Keratinocyte (primary cell): ENCODE results near the gene RBM19. TPM values are rescaled to one million over a fixed set of nuclear protein-coding genes. Genes with fewer than 3 reads are reported as not detected.

Experiments
- DNase-seq: peaks from one replicate; pipeline ENCODE4 v3.0.0-alpha.2; 2011; ENCODE audit warnings: low read depth, missing footprints, low spot score
- FAIRE-seq: peaks from 2 replicates; lab custom pipeline; 2011; peaks lifted over from hg19 to GRCh38; lab: Jason Lieb, UNC
- H2AFZ ChIP-seq: 2 replicates; pipeline ENCODE4 v1.6.0; 2012; ENCODE audit warnings: low read length, control low read depth, inconsistent platforms; ENCODE audit not compliant: control insufficient read depth
- H3K27ac ChIP-seq: 2 replicates; pipeline ENCODE4 v1.5.1; 2011; ENCODE audit warnings: low read length; ENCODE audit not compliant: control insufficient read depth, insufficient read depth
- H3K27me3 ChIP-seq: 3 replicates; pipeline ENCODE4 v1.6.0; 2011; ENCODE audit warnings: low read length; ENCODE audit not compliant: control insufficient read depth, insufficient read depth; ENCODE audit errors: extremely low read depth
- H3K36me3 ChIP-seq, 2 experiments: 2 replicates in 1 of 2; 3 replicates in 1 of 2; pipeline ENCODE4 v1.5.1; 2011; ENCODE audit warnings: low read length in 2 of 2, mild to moderate bottlenecking in 1 of 2; ENCODE audit not compliant: control insufficient read depth in 2 of 2, insufficient read depth in 2 of 2; ENCODE audit errors: extremely low read depth in 1 of 2
- H3K4me1 ChIP-seq: 3 replicates; pipeline ENCODE4 v1.5.1; 2011; ENCODE audit warnings: low read length; ENCODE audit not compliant: control insufficient read depth, insufficient read depth; ENCODE audit errors: extremely low read depth
- H3K4me2 ChIP-seq: 3 replicates; pipeline ENCODE4 v1.6.0; 2011; ENCODE audit warnings: low read depth, low read length; ENCODE audit not compliant: control insufficient read depth, insufficient read depth; ENCODE audit errors: extremely low read depth
- H3K4me3 ChIP-seq, 3 experiments: fragments of 200-600 bp in 1 of 3; sonication (generic) in 1 of 3; 2 replicates in 2 of 3; 3 replicates in 1 of 3; pipeline ENCODE4 v1.5.1; 2011 to 2016; ENCODE audit warnings: low read length in 3 of 3, mild to moderate bottlenecking in 3 of 3, control low read depth in 2 of 3, inconsistent platforms in 1 of 3, low read depth in 1 of 3, mixed read lengths in 1 of 3, mixed run types in 1 of 3, moderate library complexity in 1 of 3; ENCODE audit not compliant: control insufficient read depth in 2 of 3, insufficient read depth in 2 of 3; ENCODE audit errors: extremely low read depth in 1 of 3
- H3K79me2 ChIP-seq: 2 replicates; pipeline ENCODE4 v1.6.0; 2012; ENCODE audit warnings: low read length; ENCODE audit not compliant: control insufficient read depth, insufficient read depth
- H3K9ac ChIP-seq: 3 replicates; pipeline ENCODE4 v1.6.0; 2011; ENCODE audit warnings: low read length; ENCODE audit not compliant: control insufficient read depth, insufficient read depth; ENCODE audit errors: extremely low read depth
- H3K9me1 ChIP-seq: 3 replicates; pipeline ENCODE4 v1.6.0; 2011; ENCODE audit warnings: low read length; ENCODE audit not compliant: control insufficient read depth, insufficient read depth; ENCODE audit errors: extremely low read depth
- H3K9me3 ChIP-seq: 2 replicates; pipeline ENCODE4 v1.5.1; 2012; ENCODE audit warnings: low read depth, low read length; ENCODE audit not compliant: control insufficient read depth
- H4K20me1 ChIP-seq: 3 replicates; pipeline ENCODE4 v1.6.0; 2011; ENCODE audit warnings: low read length; ENCODE audit not compliant: control insufficient read depth, insufficient read depth; ENCODE audit errors: extremely low read depth
- EZH2 ChIP-seq: IDR thresholded peaks from one replicate; pipeline ENCODE4 v1.6.1; 2012; ENCODE audit warnings: inconsistent platforms, mild to moderate bottlenecking, low read length, moderate library complexity
- dilution Hi-C: fragments of 300-500 bp; cut with MboI; formaldehyde crosslinking; loops from one replicate; pipeline ENCODE4 v1.7.0; 2020; ENCODE audit warnings: low sequenced_read_pairs; ENCODE audit not compliant: extremely low pct_ligation_motif_present
- polyA plus RNA-seq, 5 experiments: library from polyadenylated mRNA; depleted of rRNA in 3 of 5; stranded (reverse) in 3 of 5; stranded (forward) in 1 of 5; unstranded in 1 of 5; fragments of >200 nt; gene quantifications; 1 replicate in 1 of 5; 2 replicates in 3 of 5; 3 replicates in 1 of 5; pipeline versions ENCODE4 v1.2.1 to v1.2.3, GENCODE V29; 2011 to 2012; ENCODE audit warnings: missing spikeins in 2 of 5, low read depth in 1 of 5, low replicate concordance in 1 of 5
- TF ChIP-seq, protein P1 (sequence below), 3 experiments: IDR thresholded peaks in 1 of 3; conservative IDR thresholded peaks in 1 of 3; optimal IDR thresholded peaks in 1 of 3; 2 replicates in 2 of 3; 3 replicates in 1 of 3; pipeline versions ENCODE3 to v1.5.1; 2011; ENCODE audit warnings: low read length in 3 of 3, mild to moderate bottlenecking in 3 of 3, moderate library complexity in 2 of 3, control low read depth in 1 of 3, inconsistent platforms in 1 of 3; ENCODE audit not compliant: insufficient read depth in 2 of 3; ENCODE audit errors: extremely low read depth in 1 of 3

The RBM19 gene
- polyA plus RNA-seq, 1 donor (not counting 4 experiments of a cell fraction or from before 2014, with no cell fraction given): 14.6 TPM

DNA sequence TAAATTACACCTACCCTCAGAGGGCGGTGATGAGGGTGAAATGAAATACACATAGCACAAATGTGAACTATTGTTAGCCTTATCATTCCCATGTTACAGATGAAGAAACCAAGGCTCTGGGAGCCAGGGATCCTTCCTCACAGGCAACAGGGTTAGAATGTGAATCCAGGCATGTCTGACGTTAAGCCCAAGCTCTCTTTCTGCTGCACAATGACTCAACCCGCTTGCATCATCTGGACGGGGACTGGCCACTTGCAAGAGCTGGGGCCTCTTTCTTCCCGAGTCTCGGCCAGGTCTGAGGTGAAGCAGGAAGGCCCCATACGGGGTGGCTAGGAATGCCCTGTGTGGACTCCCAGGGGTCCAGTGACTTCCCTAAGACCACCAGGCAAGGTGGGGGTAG is 105.2 kb downstream of the RBM19 start:
- Histone ChIP-seq H2AFZ (no peak overlapping the region), H3K79me2 (no peaks in the 10 kb centered on the region), H3K36me3 (peaks cover 6 to 14% of the 10 kb centered on the region in 2 experiments), H3K4me1 (peaks cover 5% of the 10 kb centered on the region), H3K9me1 (no peaks in the 10 kb centered on the region), H3K27me3 (no peaks in the 10 kb centered on the region), H4K20me1 (no peaks in the 10 kb centered on the region), H3K9me3 (no peaks in the 10 kb centered on the region), H3K4me3 (no peak overlapping the region), H3K4me2 (no peak overlapping the region), H3K9ac (no peak overlapping the region), H3K27ac (no peak overlapping the region)
- dilution Hi-C loops: no loop called here
- no peak for FAIRE-seq
- TF ChIP-seq, protein P1, sequence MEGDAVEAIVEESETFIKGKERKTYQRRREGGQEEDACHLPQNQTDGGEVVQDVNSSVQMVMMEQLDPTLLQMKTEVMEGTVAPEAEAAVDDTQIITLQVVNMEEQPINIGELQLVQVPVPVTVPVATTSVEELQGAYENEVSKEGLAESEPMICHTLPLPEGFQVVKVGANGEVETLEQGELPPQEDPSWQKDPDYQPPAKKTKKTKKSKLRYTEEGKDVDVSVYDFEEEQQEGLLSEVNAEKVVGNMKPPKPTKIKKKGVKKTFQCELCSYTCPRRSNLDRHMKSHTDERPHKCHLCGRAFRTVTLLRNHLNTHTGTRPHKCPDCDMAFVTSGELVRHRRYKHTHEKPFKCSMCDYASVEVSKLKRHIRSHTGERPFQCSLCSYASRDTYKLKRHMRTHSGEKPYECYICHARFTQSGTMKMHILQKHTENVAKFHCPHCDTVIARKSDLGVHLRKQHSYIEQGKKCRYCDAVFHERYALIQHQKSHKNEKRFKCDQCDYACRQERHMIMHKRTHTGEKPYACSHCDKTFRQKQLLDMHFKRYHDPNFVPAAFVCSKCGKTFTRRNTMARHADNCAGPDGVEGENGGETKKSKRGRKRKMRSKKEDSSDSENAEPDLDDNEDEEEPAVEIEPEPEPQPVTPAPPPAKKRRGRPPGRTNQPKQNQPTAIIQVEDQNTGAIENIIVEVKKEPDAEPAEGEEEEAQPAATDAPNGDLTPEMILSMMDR (optimal IDR thresholded peaks at IDR 0.05 in 1 of 3, IDR thresholded peaks at IDR 0.05 in 1 of 3, conservative IDR thresholded peaks at IDR 0.05 in 1 of 3; ENCODE audit: extremely low read depth in 1 of 3, insufficient read depth in 2 of 3, low read length in 3 of 3): no peak
- no peak for TF ChIP-seq EZH2
- DNase-seq: no peak

DNA sequence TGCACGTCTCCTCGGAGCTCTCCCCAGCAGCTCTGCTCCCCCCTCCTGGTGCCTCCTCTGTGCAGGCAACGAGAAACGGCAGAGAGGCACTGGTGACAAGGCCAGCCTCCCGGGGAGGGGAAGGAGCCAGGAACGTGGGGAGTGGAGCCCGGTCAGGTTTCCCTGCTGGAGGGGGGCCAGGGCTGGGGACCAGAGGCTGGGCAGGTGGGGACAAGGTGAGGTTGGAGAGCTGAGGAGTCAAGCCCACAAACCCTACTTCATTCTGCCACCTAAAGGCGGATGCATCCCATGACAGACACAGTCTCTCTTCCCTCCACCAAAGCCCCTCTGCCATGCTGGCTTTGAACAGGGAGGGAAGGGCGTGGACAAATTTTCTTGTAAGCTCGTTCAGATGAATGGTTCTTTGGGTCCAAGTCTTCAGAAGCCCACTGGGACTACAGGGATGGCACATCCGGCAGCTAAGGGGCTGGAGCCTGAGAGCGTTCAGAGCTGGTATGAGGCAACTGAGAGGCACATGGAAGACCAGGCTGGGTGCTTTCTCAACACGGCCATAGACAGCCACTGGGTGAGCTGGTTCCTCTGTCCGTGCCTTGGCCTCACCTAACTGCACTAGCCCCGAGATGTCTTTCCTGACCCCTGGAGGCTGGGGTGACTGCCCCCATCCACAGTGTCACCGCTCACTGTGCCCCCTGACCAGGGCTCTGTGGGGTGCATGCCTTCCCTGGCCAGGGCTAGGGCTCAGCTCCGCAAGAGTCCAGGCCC is 105.9 kb downstream of the RBM19 start:
- no peaks in the 10 kb centered on the region for H4K20me1 ChIP-seq
- H2AFZ ChIP-seq: no peak overlapping the region
- no peak overlapping the region for H3K4me2 ChIP-seq
- no peaks in the 10 kb centered on the region for H3K9me3 ChIP-seq
- no peaks in the 10 kb centered on the region for H3K79me2 ChIP-seq
- DNase-seq: no peak
- dilution Hi-C loops: no loop called here
- FAIRE-seq: no peak
- peaks cover 6 to 13% of the 10 kb centered on the region in 2 experiments for H3K36me3 ChIP-seq
- H3K9ac ChIP-seq: no peak overlapping the region
- H3K9me1 ChIP-seq: no peaks in the 10 kb centered on the region
- no peaks in the 10 kb centered on the region for H3K27me3 ChIP-seq
- peaks cover 5% of the 10 kb centered on the region for H3K4me1 ChIP-seq
- TF ChIP-seq, protein P1 (optimal IDR thresholded peaks at IDR 0.05 in 1 of 3, IDR thresholded peaks at IDR 0.05 in 1 of 3, conservative IDR thresholded peaks at IDR 0.05 in 1 of 3; ENCODE audit: extremely low read depth in 1 of 3, insufficient read depth in 2 of 3, low read length in 3 of 3): peak in 1 of 3 experiments; percentile 32
- TF ChIP-seq EZH2: no peak
- H3K4me3 ChIP-seq: no peak overlapping the region
- no peak overlapping the region for H3K27ac ChIP-seq
